Activated CD4-positive, alpha-beta T cell treated with anti-CD3 and anti-CD28 coated beads, Interleukin-10, Interleukin-2, amounts not matched to agents 100 ng/mL and 50 ng/mL, durations not matched to agents 16 hours and 8 hours (primary cell): ENCODE results near the gene CR1L.
"Not testable (repeated sequence)": the region's sequence is repeated elsewhere in the genome, so short reads cannot be mapped to it uniquely, and the experiment has no call there.

Experiments used
- DNase-seq: peaks from one replicate; pipeline ENCODE4 v3.0.0-alpha.2; 2020

CR1L gene

GRCh38 chr1:207747627-207748492 lies 102.9 kb downstream of the CR1L start:
- DNase-seq: no peak

- no peak for DNase-seq
Measured at GRCh38 chr1:207748737-207749528, 104.0 kb downstream of the CR1L start.

GRCh38 chr1:207750631-207751305 lies 105.8 kb downstream of the CR1L start:
- DNase-seq: no peak

GRCh38 chr1:207751463-207751789 lies 106.5 kb downstream of the CR1L start:
- DNase-seq: not testable (repeated sequence)

- peak; percentile 97 for DNase-seq
Measured at GRCh38 chr1:207751790-207752455, 107.0 kb downstream of the CR1L start, which contains the start of gene CD46. CD46 (plus strand) TSS chr1:207752054; CDS start chr1:207752213, 159 bp downstream.

- peak; percentile 36 for DNase-seq
Measured at GRCh38 chr1:207752456-207752998, 107.6 kb downstream of the CR1L start.

- DNase-seq: no peak
Measured at GRCh38 chr1:207753611-207754010, 108.7 kb downstream of the CR1L start.

- DNase-seq: no peak
Measured at GRCh38 chr1:207754011-207754410, 109.1 kb downstream of the CR1L start.

- no peak for DNase-seq
Measured at GRCh38 chr1:207754974-207755700, 110.2 kb downstream of the CR1L start.

- DNase-seq: peak; percentile 69
Measured at GRCh38 chr1:207755846-207756693, 111.1 kb downstream of the CR1L start.

- DNase-seq: no peak
Measured at GRCh38 chr1:207762622-207763021, 117.7 kb downstream of the CR1L start.

- DNase-seq: no peak
Measured at GRCh38 chr1:207763091-207763490, 118.2 kb downstream of the CR1L start.

- no peak for DNase-seq
Measured at GRCh38 chr1:207763972-207764371, 119.0 kb downstream of the CR1L start.

GRCh38 chr1:207766569-207766968 lies 121.6 kb downstream of the CR1L start:
- no peak for DNase-seq

GRCh38 chr1:207770514-207770913 lies 125.6 kb downstream of the CR1L start:
- not testable (repeated sequence) for DNase-seq
